Activated naive CD4-positive, alpha-beta T cell treated with anti-CD3 and anti-CD28 coated beads, Interleukin-2, amount 50 U/mL, for 72 hours (primary cell): ENCODE results near the gene RAB20. TPM values are rescaled to one million over a fixed set of nuclear protein-coding genes. Genes with fewer than 3 reads are reported as not detected.

Source experiments
- ATAC-seq, 2 donors: fragments of 150-1000 bp; cut with Tn5 transposase; 2 replicates each; pipeline ENCODE4 v1.10.0; 2021; ENCODE audit warnings: mild to moderate bottlenecking in 2 of 2, moderate library complexity in 2 of 2
- DNase-seq, 2 donors: peaks; one replicate each; pipeline ENCODE4 v3.0.0; 2021 to 2022; ENCODE audit warnings: low spot score in 2 of 2
- H3K27ac Mint-ChIP-seq, 2 donors: one replicate each; pipeline ENCODE4 v1.8.0; 2022; ENCODE audit warnings: mild to moderate bottlenecking in 2 of 2, mixed read lengths in 2 of 2
- H3K36me3 Mint-ChIP-seq, 2 donors: one replicate each; pipeline ENCODE4 v1.8.0; 2022; ENCODE audit warnings: mixed read lengths in 2 of 2
- H3K9me3 Mint-ChIP-seq, 2 donors: one replicate each; pipeline ENCODE4 v1.8.0; 2022; ENCODE audit warnings: mixed read lengths in 2 of 2
- total RNA-seq, 2 donors: library from RNA; stranded (reverse); gene quantifications; one replicate each; pipeline ENCODE4 v1.2.3, GENCODE V29; 2022

Gene RAB20
- total RNA-seq, 2 donors from 2014 or later, result 0.30 to 18.5 TPM

GRCh38 chr13:110478405-110479214, 82.9 kb downstream of the RAB20 start:
- Mint-ChIP-seq H3K9me3 (no peaks in the 10 kb centered on the region), H3K36me3 (no peaks in the 10 kb centered on the region), H3K27ac (no peak overlapping the region)
- DNase-seq (no peak), ATAC-seq (no peak)

DNA sequence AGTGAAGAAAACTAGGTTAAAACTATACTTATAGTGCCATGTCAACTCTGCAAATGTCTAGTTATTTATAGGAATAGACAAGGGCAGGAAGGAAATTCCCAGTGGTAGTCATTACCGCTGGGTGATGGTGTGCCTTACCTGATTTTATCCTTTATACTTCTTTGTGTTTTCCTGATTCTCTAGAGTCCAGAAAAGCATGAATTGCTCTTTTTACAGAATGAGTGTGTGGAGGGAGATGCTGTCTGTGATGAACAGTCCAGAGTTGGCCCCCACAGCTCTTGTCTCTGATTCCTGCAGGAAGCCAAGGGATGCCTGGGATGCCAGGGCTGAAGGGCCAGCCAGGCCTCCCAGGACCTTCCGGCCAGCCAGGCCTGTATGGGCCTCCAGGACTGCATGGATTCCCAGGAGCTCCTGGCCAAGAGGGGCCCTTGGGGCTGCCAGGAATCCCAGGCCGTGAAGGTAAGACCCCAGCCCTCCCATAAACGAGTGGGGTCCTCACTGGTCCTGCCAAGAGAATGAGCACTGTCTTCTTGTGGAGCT, 83.7 kb downstream of the RAB20 start:
- DNase-seq (no peak), ATAC-seq (no peak)
- H3K36me3 Mint-ChIP-seq, result no peaks in the 10 kb centered on the region
- no peak overlapping the region for H3K27ac Mint-ChIP-seq
- H3K9me3 Mint-ChIP-seq, result no peaks in the 10 kb centered on the region

DNA sequence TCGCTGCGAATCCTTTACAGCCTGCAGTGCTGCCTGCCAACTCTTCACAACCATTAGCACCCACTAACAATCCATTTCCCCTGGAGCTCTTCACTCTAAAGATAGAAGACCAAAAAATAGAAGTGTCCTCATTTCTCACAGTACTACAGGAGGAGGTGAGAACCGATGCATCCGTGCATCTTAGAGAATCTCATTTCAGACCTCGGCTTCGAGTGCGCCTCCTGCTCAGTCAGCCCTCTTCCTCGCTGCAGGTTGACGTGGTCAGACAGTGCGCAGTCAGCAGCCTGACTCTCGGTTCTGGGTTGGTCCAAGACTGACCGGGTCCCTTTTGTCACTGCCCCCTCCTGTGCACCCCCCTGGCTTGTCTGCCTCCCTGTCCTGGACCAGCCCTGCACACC, 85.3 kb downstream of the RAB20 start:
- H3K9me3 Mint-ChIP-seq, result no peaks in the 10 kb centered on the region
- ATAC-seq (no peak), DNase-seq (no peak)
- no peak overlapping the region for H3K27ac Mint-ChIP-seq
- no peaks in the 10 kb centered on the region for H3K36me3 Mint-ChIP-seq

DNA sequence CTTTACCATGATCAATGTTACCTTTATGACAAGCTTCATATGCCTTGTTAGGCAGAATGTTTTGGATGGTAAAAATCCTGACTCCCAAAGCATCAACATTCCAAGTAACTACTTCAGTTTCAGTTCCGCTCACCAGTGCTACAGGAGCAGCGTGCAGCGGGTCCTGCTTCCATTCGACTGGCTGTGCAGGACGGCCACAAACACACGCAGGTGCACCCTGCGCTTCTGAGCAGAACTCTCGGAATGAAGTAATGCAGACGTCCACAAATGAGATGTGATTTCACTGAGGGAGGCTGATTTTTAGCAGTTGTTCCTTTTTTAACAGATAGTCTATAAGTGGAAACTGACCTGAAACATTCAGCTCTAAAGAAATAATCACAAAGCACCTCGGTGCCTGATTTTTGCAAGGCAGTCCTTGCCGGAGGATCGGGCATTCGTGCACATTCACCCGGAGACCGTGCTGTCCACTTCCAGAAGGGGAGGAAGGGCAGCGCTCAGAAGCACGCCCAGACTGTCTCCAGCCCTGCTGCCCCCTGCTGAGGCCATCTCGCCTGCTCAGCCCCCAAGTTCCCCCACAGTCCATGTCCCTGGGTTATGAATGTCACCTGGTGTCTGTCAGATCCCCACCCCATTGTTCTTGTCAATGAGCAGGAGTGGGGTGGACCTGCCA, 85.8 kb downstream of the RAB20 start:
- Mint-ChIP-seq H3K9me3 (no peaks in the 10 kb centered on the region), H3K27ac (no peak overlapping the region)
- ATAC-seq, result no peak

DNA sequence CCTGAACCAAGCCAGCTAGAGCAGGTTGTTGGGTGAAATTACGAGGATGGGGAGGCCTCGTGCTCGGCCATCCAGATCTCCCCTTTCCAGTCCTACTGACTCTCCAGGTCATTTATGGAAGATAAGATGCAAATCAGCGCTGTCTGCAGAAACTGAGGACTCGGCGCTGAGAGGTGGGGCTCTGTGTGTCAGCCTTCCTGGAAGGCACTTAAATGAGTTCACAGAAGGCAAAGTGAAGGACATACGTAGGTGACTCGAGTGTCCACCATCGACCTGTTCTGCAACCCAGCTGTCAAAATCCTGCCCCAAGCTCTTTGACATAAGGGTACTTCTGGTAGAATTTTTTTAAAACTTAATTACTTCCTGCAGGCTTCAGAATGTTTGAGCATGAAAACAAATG, 86.4 kb downstream of the RAB20 start:
- Mint-ChIP-seq H3K9me3 (no peaks in the 10 kb centered on the region), H3K27ac (no peak overlapping the region), H3K36me3 (no peaks in the 10 kb centered on the region)
- no peak for DNase-seq
- ATAC-seq, result no peak

More for the DNA sequence above, 85.8 kb downstream of the RAB20 start:
- DNase-seq, result no peak
- H3K36me3 Mint-ChIP-seq, result no peaks in the 10 kb centered on the region

- Mint-ChIP-seq H3K36me3 (no peaks in the 10 kb centered on the region), H3K27ac (no peak overlapping the region), H3K9me3 (no peaks in the 10 kb centered on the region)
- DNase-seq, result no peak
- no peak for ATAC-seq
These were observed 86.8 kb downstream of the RAB20 start for GRCh38 chr13:110474713-110475112.

Other genes with a start within 250 kb of the RAB20 start
- gene NAXD, start 53.8 kb upstream of the RAB20 start, total RNA-seq, result 10 to 100 TPM; 19.7 to 24.8 TPM
- gene CARS2, start 144.4 kb upstream of the RAB20 start, total RNA-seq, result 10 to 100 TPM; 36.1 to 71.8 TPM
- 10 to 100 TPM; 19.6 to 26.7 TPM for gene ING1, start 152.0 kb upstream of the RAB20 start, total RNA-seq